KOPT-K1 (cell line): ENCODE data around the gene PRPF19.
A peak's percentile ranks its signal among the peaks of the same experiment; 100 is the strongest.

Source experiments
- H3K27ac ChIP-seq: fragments of 200-600 bp; sonication (generic); 2 replicates; pipeline ENCODE4 v1.5.1; 2016; ENCODE audit warnings: antibody characterized with exemption, mild to moderate bottlenecking, low read depth, low read length; ENCODE audit not compliant: poor library complexity, severe bottlenecking
- H3K36me3 ChIP-seq: fragments of 200-600 bp; sonication (generic); 2 replicates; pipeline ENCODE4 v1.5.1; 2017; ENCODE audit warnings: antibody characterized with exemption, mild to moderate bottlenecking, low read length, moderate library complexity; ENCODE audit not compliant: insufficient read depth
- H3K9me3 ChIP-seq: fragments of 200-600 bp; sonication (generic); 2 replicates; pipeline ENCODE4 v1.5.1; 2017; ENCODE audit warnings: antibody characterized with exemption, low read length, mild to moderate bottlenecking; ENCODE audit not compliant: insufficient read depth, poor library complexity, severe bottlenecking

Gene PRPF19

GRCh38 chr11:60921777-60922335 is 15.5 kb upstream of the PRPF19 start:
- H3K9me3 ChIP-seq = no peaks in the 10 kb centered on the region
- no peak overlapping the region for H3K27ac ChIP-seq
- H3K36me3 ChIP-seq = peaks cover 68% of the 10 kb centered on the region

GRCh38 chr11:60921259-60921658 is 14.9 kb upstream of the PRPF19 start:
- Histone ChIP-seq H3K36me3 (peaks cover 74% of the 10 kb centered on the region), H3K9me3 (no peaks in the 10 kb centered on the region), H3K27ac (no peak overlapping the region)

GRCh38 chr11:60919956-60920355 is 13.6 kb upstream of the PRPF19 start:
- Histone ChIP-seq H3K9me3 (no peaks in the 10 kb centered on the region), H3K36me3 (peaks cover 74% of the 10 kb centered on the region), H3K27ac (no peak overlapping the region)

GRCh38 chr11:60919320-60919719 is 12.9 kb upstream of the PRPF19 start:
- H3K27ac ChIP-seq = no peak overlapping the region
- H3K36me3 ChIP-seq = peaks cover 74% of the 10 kb centered on the region
- no peaks in the 10 kb centered on the region for H3K9me3 ChIP-seq

GRCh38 chr11:60918939-60919265 is 12.5 kb upstream of the PRPF19 start:
- peaks cover 74% of the 10 kb centered on the region for H3K36me3 ChIP-seq
- no peak overlapping the region for H3K27ac ChIP-seq

GRCh38 chr11:60918251-60918938 is 12.0 kb upstream of the PRPF19 start:
- Histone ChIP-seq H3K9me3 (no peaks in the 10 kb centered on the region), H3K27ac (no peak overlapping the region), H3K36me3 (peaks cover 71% of the 10 kb centered on the region)

More at GRCh38 chr11:60918939-60919265, 12.5 kb upstream of the PRPF19 start:
- H3K9me3 ChIP-seq = no peaks in the 10 kb centered on the region

- no peaks in the 10 kb centered on the region for H3K9me3 ChIP-seq
- H3K27ac ChIP-seq = no peak overlapping the region
- peaks cover 60% of the 10 kb centered on the region for H3K36me3 ChIP-seq
Observed at GRCh38 chr11:60917267-60917666, 10.9 kb upstream of the PRPF19 start.

GRCh38 chr11:60916669-60917206 is 10.4 kb upstream of the PRPF19 start:
- H3K36me3 ChIP-seq = peaks cover 54% of the 10 kb centered on the region
- no peaks in the 10 kb centered on the region for H3K9me3 ChIP-seq
- no peak overlapping the region for H3K27ac ChIP-seq

- H3K36me3 ChIP-seq = peaks cover 41% of the 10 kb centered on the region
- peak overlapping the region; percentile 81 for H3K27ac ChIP-seq
- H3K9me3 ChIP-seq = no peaks in the 10 kb centered on the region
Observed at GRCh38 chr11:60915248-60915914, 9.0 kb upstream of the PRPF19 start.

GRCh38 chr11:60914633-60915247 is 8.4 kb upstream of the PRPF19 start:
- H3K27ac ChIP-seq = peak overlapping the region; percentile 81
- H3K36me3 ChIP-seq = peaks cover 34% of the 10 kb centered on the region
- no peaks in the 10 kb centered on the region for H3K9me3 ChIP-seq

- Histone ChIP-seq H3K27ac (peak within 1 kb of the TSS; percentile 81), H3K9me3 (no peaks in the 10 kb centered on the region), H3K36me3 (peaks cover 27% of the 10 kb centered on the region)
Observed at GRCh38 chr11:60913793-60914632, 7.6 kb upstream of the PRPF19 start, which contains the start of gene TMEM109. Gene TMEM109, plus strand, starts transcription at chr11:60914158. Its CDS starts 5,536 bp downstream, at chr11:60919694.

GRCh38 chr11:60912851-60913528 is 6.6 kb upstream of the PRPF19 start:
- Histone ChIP-seq H3K36me3 (peaks cover 17% of the 10 kb centered on the region; the same call in 1 of the 2 replicates), H3K27ac (peak overlapping the region; percentile 81), H3K9me3 (no peaks in the 10 kb centered on the region)

GRCh38 chr11:60912223-60912850 is 6.0 kb upstream of the PRPF19 start:
- peaks cover 10% of the 10 kb centered on the region; the same call in 1 of the 2 replicates for H3K36me3 ChIP-seq
- H3K9me3 ChIP-seq = no peaks in the 10 kb centered on the region
- H3K27ac ChIP-seq = no peak overlapping the region
